Activated CD4-positive, alpha-beta T cell treated with anti-CD3 and anti-CD28 coated beads, Interleukin-2, Interleukin-4, amounts not matched to agents 100 ng/mL and 50 ng/mL, durations not matched to agents 16 hours and 8 hours (primary cell): ENCODE results near the gene IRF2.

Experiments
- DNase-seq: peaks from one replicate; pipeline ENCODE4 v3.0.0-alpha.2; 2020; ENCODE audit warnings: low spot score

Gene IRF2

DNA sequence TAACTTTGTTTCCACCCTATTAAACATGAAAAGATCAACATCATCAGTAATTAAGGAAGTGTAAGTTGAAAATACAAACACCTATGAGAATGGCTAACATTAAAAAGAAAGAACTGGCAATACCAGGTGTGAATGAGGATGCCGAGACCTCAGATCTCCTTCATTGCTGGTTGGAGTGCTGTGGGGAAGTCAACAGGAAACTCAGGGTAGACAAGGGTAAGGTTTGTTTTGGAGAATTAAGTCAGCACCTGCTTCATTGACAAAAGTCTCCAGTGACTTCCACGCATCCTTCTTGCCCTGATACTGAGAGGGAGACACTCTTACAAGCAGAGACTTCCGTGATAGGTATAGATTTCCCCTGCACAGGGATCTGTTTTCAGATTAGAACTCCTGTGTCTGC lies 106.1 kb downstream of the IRF2 start:
- no peak for DNase-seq

DNA sequence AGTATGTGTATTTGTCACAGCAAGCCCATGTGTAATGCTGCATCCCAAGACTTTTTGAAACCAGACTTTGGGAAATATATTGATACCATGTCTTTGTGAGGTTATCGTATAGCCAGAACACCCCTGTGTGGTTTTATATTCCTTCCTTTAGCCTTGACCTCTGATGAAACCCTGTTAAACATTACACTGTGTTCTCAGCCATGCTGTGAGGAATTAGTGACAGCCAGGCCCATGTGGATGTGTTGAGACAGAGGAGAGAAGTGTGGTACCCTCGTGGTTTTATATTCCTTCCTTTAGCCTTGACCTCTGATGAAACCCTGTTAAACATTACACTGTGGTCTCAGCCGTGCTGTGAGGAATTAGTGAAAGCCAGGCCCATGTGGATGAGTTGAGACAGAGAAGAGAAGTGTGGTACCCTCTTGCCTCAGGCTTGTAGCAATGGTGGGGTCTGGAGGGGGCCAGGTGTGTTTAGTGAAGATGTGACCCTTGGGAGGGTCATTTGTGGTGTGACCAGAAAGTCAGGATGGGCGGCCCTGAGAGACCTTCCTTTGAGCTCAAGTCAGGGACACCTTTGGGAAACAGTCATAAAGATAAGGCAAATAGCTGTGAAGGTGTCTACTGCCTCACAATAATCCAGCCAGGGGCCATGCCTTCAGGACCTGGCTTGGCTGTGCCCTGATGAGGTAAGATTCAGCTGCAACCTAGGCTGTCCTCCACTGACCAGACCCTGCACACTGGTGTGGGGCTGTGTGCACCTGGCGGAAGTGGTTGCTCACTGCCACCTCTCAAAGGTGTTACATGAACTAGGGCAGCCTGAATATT lies 110.0 kb downstream of the IRF2 start:
- no peak for DNase-seq

- no peak for DNase-seq
These were observed 111.1 kb downstream of the IRF2 start for GRCh38 chr4:184363258-184363657.

- DNase-seq, result no peak
These were observed 112.0 kb downstream of the IRF2 start for GRCh38 chr4:184362396-184362795.

- DNase-seq, result no peak
These were observed 112.9 kb downstream of the IRF2 start for GRCh38 chr4:184361443-184361842.

- DNase-seq, result no peak
These were observed 114.5 kb downstream of the IRF2 start for GRCh38 chr4:184359888-184360287.

DNA sequence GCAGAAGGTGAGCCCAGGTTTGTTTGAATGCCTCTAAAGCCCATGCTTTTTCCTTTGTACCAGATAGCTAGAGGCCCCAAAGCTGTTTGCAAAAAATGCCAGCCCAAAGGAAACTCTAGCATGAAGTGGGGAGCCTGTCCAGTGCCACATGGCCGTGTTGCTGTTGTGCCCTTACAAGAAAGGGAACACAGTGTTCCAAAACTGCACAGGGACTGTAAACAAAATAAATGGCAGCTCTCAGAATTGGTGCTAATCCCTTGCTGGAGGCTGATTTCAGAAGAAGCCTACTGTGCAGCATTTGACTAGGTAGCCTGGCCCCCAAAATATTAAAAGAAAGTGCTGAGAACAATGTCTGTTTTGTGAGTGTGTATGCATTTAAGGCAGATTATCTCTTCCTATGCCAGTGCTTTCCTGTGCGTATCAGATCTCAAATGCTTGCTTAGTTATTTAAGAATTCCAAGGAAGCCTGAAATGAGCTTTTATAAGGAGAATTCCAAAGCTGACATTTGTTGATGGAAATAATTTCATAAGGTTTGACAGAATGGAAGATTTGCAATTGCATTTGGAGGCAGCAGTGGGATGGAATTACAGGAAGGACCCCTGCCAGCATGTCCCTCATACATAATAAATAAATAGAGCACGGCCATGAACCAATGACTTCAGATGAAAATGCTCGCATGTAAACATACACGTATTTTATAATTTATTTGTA lies 115.7 kb downstream of the IRF2 start:
- DNase-seq, result no peak

- DNase-seq, result no peak
These were observed 116.6 kb downstream of the IRF2 start for GRCh38 chr4:184357772-184358171.

GRCh38 chr4:184357165-184357564 lies 117.2 kb downstream of the IRF2 start:
- no peak for DNase-seq

DNA sequence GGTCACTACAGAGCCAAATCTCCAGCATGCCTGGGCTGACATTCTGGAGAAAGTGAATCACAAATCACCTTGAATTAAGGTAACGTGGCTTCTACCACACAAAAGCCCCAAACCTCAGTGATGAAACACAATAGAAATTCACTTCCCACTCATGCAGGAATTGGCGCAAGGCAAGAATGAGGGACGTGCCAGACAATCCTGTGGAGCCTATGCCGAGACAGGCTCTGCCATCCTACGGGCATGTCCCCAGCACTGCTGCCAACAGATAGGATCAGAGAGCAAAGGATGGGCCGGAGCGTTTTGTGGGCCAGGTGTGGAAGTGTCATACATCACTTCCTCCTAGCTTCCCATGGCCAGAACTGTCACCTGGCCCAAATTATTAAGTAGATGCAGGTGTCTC lies 118.0 kb downstream of the IRF2 start:
- DNase-seq, result no peak

GRCh38 chr4:184355857-184356256 lies 118.5 kb downstream of the IRF2 start:
- no peak for DNase-seq

DNA sequence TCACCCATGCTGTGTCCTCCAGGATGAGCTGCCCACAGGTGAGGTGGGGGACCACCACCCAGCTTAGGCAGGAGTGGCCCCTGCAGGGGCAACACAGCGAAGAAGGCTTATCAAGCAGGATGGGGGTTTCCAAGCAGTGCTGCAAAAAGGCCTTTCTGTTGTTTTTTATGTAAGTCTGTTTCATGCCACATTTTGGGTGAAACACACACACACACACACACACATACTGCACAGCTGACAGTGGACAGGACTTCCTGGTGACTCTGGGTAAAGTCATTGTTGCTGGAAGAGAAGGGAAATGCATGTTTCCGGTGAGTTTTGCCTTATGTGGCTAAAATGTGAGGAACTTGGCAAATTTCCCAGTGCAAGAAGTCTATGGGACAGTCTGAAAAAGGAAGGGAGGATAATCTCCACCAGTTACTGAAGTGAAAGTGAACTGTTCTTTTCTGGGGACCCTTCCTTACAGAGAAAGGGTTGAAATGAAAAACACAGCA lies 119.2 kb downstream of the IRF2 start:
- no peak for DNase-seq

DNA sequence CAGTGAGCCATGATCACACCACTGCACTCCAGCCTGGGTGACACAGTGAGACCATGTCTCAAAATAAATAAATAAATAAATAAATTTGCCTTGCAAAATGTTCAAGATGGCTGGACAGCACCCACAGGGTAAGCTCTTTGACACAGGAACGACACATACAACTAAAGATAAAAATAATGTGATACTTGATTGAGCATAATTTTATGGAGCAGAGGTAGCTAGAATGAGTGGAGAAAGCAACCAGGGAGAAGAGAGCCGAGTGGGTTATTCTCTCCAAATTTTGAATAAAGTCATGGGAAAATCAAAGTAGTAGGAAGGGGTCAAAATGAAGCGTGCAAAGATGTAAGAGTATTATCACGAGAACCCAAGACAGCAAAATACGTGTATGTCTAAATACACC lies 121.5 kb downstream of the IRF2 start:
- DNase-seq, result no peak

DNA sequence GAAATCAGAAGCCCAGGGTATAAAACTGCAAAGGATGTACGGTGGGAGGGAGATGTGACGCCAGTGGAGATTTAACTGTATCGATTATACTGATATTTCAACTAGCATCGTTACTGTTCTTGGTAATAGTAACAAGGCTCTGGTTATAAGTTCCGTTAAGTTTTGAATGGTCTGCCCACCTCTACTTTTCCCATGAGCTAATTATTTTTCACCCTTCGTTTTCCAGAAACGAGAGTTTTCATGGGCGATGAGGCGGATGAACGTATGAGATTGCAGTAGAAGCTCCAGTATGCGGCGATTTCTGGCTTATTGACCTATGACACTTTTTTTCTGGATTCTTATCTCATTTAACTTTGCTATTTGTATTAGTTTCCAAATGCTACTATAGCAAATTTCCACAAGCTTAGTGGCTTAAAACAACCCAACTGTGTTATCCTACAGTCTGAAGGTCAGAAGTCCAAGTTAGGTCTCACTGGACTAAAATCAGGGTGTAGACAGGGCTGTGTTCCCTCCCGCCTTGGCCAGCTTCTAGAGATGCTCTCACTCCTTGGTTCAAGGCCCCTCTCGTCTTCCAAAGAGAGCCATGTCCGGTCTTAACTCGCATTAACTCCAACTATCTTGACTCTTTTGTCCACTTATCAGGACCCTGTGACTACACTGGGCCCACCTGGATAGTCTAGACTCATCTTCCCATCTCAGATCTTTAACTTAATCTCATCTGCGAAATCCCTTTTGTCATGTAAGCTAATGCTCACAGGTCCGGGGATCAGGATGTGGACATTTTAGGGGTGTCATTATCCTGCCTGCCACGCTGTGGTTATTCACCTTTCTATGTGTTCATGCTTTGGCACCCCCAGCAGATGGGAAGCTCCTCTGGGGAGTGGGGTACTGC lies 122.5 kb downstream of the IRF2 start:
- no peak for DNase-seq

DNA sequence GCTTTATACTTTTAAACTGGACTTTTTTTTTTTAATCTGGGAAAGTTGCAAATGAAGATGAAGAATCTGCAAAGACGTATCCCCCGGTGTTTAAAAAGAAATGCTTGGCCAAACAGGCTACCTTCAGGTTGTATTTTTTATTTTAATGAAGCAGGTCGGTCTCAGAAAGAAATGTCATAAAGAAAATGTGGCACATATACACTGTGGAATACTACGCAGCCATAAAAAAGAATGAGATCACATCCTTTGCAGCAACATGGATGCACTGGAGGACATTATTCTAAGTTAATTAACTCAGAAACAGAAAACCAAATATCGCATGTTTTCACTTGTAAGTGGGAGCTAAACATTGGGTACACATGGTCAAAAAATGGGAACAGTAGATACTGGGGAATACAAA lies 123.4 kb downstream of the IRF2 start:
- DNase-seq, result no peak

GRCh38 chr4:184350213-184350817 lies 124.0 kb downstream of the IRF2 start:
- no peak for DNase-seq

DNA sequence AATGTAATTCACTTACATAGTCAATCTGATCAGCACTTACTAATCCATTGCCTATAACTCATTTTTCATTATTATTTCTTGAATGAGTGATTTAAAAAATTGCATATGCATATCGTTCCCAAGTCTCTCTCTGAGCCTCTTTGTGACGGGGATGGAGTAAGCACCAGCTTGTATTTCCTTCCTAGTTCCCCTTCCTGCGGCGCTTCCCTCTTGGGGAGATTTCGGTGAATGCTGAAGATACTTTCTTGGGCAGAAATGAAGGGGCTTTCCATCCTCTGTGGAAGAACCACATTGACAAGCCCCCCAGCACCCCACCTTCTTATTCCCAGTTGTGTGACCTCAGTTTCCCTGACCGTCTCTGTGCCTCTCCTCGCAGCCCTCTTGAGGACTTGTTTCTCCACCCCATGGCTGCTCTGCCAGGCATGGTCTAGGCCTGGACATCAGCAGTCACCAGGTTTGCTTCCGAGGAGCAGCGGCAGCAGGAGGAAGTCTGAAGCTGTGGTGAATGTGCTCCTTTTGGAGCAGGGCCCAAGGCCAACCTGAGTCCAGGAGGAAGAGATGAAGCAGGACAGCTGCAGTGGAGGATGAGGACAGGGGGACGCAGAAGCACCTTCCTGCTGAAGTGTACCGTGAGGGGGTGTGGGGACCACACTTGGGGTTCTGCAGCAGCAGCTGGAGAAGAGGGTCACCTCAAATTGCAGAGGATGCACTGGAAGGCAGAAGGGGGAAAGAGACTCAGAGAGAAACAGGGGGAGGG lies 124.9 kb downstream of the IRF2 start:
- DNase-seq, result no peak

- DNase-seq, result no peak
These were observed 125.8 kb downstream of the IRF2 start for GRCh38 chr4:184348311-184349233.

DNA sequence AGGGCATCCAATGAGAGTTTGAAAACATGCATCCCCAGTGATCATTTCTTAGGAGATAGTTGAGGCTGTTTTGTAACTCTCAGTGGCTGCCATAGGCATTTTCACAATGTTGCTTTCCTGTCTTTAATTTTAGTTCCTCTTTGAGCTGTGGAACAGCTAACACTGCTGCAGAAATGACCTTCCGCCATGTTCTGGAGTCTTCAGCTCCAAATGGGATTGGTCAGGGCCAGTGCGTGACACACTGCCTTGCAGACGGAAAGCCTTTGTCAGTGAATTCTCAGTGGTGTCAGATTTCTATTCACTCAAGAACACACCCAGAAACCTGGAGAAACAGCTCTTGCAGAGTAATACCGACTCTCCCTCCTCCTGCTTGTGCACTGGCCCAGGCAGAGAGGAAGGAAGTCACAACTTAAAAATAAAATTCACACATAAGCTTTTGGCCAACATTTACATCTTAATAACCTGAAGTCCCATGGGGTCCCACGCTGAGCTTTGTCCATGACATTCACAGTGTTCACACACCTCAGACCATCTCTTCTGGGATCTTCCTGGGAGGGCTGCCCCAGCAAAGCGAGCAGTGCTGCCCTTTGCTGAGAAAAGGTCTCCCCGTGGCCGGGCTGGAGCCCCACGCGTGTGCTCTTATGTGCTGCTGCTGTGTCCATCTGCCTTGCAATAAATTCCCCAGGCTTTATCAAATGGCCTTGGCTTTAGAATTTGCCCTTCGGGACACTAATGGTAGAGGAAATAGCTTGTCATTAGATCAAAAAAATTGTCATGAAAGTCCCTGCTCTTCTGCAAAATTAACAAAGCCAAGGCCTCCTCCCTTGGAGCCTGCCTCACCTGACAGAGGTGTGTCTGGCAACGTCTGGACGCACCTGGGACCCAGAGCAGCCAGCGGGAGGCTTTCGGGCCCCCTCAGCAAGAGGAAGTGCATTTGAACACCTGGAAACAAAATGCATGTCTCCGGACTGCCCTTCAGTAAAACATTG lies 126.8 kb downstream of the IRF2 start:
- DNase-seq, result no peak
